Astrocyte of the cerebellum (primary cell): ENCODE results near the gene CPNE5.

Source experiments
- DNase-seq: peaks from one replicate; pipeline ENCODE4 v3.0.0-alpha.2; 2011; ENCODE audit warnings: low read depth
- H3K4me3 ChIP-seq: 2 replicates; pipeline ENCODE4 v1.5.1; 2011; ENCODE audit warnings: mild to moderate bottlenecking, low read depth, low read length, moderate library complexity
- in situ Hi-C: cut with HindIII; loops from 2 replicates; pipeline ENCODE4 v1.10.0; 2017; ENCODE audit warnings: low sequenced_read_pairs
- TF ChIP-seq, protein P1 (sequence below): IDR thresholded peaks from 2 replicates; pipeline ENCODE4 v1.5.1; 2012; ENCODE audit warnings: low read length, low read depth, moderate library complexity, mild to moderate bottlenecking; ENCODE audit errors: missing control alignments

CPNE5 gene

DNA sequence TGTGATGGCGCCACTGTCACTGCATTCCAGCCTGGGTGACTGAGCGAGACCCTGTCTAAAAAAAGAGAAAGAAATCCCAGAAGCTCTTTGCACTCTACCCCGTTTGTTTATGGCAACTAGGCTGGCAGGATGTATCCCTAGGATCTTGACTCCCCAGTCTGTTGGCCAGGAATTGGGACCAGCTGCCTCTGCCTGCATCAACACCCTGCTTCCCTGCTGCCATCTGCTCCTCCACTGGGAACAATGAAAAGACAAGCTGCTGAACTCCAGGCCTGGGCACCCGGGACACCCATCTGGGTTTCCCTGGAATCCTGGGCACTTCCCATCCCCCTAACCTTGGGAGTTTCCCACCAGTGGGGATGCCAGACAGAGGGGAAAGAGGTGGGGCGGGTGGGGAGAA, 64.9 kb downstream of the CPNE5 start:
- no peak overlapping the region for H3K4me3 ChIP-seq
- TF ChIP-seq, protein P1, sequence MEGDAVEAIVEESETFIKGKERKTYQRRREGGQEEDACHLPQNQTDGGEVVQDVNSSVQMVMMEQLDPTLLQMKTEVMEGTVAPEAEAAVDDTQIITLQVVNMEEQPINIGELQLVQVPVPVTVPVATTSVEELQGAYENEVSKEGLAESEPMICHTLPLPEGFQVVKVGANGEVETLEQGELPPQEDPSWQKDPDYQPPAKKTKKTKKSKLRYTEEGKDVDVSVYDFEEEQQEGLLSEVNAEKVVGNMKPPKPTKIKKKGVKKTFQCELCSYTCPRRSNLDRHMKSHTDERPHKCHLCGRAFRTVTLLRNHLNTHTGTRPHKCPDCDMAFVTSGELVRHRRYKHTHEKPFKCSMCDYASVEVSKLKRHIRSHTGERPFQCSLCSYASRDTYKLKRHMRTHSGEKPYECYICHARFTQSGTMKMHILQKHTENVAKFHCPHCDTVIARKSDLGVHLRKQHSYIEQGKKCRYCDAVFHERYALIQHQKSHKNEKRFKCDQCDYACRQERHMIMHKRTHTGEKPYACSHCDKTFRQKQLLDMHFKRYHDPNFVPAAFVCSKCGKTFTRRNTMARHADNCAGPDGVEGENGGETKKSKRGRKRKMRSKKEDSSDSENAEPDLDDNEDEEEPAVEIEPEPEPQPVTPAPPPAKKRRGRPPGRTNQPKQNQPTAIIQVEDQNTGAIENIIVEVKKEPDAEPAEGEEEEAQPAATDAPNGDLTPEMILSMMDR: no peak
- in situ Hi-C loops: no loop called here
- no peak for DNase-seq

DNA sequence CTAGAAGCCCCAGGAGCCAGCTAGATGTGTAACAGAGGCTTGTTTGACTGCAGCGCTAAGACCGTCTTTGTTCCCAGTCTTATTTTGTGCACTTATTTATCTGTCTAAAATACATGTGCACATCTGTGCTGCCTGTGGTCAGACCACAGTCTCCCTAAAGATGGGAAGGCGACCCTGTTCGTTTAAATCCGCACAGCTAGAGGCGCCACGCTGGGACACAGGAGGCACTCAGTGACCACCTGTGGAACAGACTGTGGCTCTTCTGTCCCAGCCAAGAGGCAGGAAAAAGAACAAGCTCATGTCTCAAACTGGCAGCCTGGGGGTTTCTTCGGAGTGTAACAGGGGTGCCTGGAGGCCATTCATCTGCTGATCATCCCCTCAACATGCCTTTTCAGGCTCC, 66.8 kb downstream of the CPNE5 start:
- in situ Hi-C loops: no loop called here
- no peak for DNase-seq
- no peak overlapping the region for H3K4me3 ChIP-seq
- TF ChIP-seq, protein P1: no peak

DNA sequence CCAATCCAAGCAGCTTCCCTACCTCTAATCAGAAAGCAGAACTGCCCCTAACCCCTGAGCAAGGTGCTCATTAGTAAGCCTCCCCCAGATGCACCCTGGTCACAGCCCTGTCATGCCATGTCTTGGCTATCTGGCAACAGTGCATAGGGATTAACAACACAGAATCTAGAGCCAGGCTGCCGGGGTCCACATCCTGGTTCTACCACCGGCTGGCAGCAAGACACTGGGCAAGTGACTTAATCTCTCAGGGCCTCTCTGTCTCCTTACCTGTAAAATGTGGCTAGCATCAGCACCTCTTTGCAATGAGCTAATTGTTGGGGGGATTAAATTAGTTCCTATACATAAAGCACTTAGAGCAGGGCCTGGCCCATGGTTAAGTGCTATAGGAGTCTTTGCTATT, 68.1 kb downstream of the CPNE5 start:
- TF ChIP-seq, protein P1: no peak
- in situ Hi-C loops: no loop called here
- DNase-seq: no peak
- H3K4me3 ChIP-seq: no peak overlapping the region

DNA sequence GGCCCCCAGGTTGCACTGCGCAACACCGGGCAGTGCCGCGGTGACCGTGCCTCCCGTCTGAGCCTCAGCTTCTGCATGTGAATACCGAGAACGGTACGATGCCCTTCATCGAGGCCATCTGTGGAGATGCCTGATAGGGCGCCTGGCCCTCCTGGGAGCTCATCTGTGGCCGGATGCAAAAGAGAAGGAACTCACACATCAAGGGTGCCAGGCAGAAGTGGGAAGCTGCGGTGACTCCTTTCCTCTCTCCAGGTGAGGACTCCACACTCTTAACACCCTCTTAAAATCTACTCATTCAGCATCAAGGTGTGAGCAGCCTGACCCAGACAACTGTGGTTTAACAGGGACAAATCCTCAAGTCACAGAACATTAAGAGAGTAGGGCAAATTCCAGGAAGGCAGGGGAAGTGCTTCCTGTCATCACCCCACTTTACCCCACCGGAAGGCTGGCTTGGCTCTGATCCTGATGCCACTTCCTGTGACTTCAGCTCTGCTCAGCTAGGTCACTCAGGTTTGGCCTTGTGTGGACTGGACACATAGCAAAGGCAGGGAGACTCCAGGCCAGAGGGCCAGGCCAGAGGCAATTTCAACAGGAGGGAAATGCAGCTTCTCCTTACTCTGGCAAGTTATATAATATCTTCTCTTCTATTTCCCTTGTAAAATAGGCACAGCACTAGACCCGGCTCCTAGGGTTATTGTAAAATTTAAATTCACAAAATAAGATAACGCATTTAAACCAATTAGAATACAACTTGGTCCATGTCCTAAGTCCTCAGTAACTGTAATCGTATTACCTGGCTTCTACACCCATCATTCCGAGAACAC, 69.4 kb downstream of the CPNE5 start:
- no peak overlapping the region for H3K4me3 ChIP-seq
- DNase-seq: no peak
- TF ChIP-seq, protein P1: no peak
- in situ Hi-C loops: loop anchor here (5.0 to 10.0 kb wide), 2 partner anchors 92 to 245 kb away; no protein-coding TSS in a partner anchor

DNA sequence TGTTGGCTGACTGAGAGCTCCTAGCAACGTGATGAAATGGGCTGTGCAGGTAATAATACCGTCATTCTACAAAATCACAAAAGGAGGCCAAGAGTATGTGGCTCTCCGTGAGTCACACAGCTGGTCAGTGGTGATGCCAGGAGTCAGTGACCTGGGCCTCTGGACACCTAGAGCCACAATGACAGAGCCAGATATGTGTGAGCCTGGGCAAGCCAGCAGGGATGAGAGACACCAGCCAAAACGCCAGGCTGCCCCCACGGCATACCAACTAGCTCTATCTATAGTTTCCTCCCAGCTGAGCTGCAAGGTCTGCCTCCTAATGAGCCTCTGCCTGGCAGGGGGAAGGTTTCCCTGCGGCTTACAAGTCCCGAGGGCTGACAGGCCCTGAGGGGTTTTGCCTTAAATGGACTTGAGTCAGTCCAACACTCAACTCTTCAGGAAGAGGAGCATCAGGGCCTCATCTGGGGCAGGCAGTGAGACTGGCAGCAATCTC, 70.0 kb downstream of the CPNE5 start:
- TF ChIP-seq, protein P1: no peak

DNA sequence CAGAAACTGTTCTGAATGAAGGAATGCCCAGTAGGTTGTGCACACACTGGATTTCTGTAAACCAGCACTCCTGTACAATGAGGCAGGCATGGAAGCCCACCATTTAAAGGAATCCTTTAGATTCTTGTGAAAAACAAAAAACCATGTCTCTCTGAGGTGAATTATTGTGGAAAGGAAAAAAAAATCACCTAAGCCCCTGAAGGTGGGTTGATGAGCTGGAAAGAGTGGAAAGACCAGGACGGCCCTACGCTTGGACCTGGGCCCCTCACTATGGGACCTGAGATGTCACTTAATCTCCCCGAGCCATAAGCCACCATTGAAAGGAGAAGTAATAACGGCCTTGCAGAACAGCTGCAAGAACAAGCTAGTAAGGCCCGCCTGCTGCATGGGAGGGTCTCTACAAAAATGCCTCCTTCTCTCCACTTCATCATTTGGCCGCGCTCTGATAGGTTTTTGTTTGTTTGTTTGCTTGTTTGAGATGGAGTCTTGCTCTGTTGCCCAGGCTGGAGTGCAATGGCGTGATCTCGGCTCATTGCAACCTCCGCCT, 72.8 kb downstream of the CPNE5 start:
- DNase-seq: no peak
- H3K4me3 ChIP-seq: no peak overlapping the region
- TF ChIP-seq, protein P1: no peak
- in situ Hi-C loops: loop anchor here (5.0 to 10.0 kb wide), 2 partner anchors 96 to 248 kb away; no protein-coding TSS in a partner anchor

More for the DNA sequence above, 70.0 kb downstream of the CPNE5 start:
- no peak for DNase-seq
- no peak overlapping the region for H3K4me3 ChIP-seq
- in situ Hi-C loops: loop anchor here (5.0 to 10.0 kb wide), 2 partner anchors 93 to 246 kb away; no protein-coding TSS in a partner anchor
